Measurements from ENCODE around the gene GPX1. TPM values are rescaled to one million over a fixed set of nuclear protein-coding genes. Genes with fewer than 3 reads are reported as not detected.

Gene GPX1
- polyA plus RNA-seq, 4 donors: 115 to 195 (median 124) TPM

GRCh38 chr3:49316696-49317457, 41.3 kb downstream of the GPX1 start:
- no peak for DNase-seq (ENCODE audit: low read depth in 4 of 4, low spot score in 3 of 4)

GRCh38 chr3:49313896-49314688, 44.1 kb downstream of the GPX1 start:
- no peak for DNase-seq (ENCODE audit: low read depth in 4 of 4, low spot score in 3 of 4)

GRCh38 chr3:49311283-49311682, 46.9 kb downstream of the GPX1 start:
- no peak for DNase-seq (ENCODE audit: low read depth in 4 of 4, low spot score in 3 of 4)

GRCh38 chr3:49310677-49311076, 47.5 kb downstream of the GPX1 start:
- DNase-seq (ENCODE audit: low read depth in 4 of 4, low spot score in 3 of 4): no peak

Other genes starting within 250 kb of the GPX1 start
- gene USP19, start 237.5 kb downstream of the GPX1 start, polyA plus RNA-seq (ENCODE audit: insufficient read length in 4 of 4): 10 to 100 TPM; 50.2 to 63.5 (median 57.6) TPM
- gene LAMB2, start 225.3 kb downstream of the GPX1 start, polyA plus RNA-seq (ENCODE audit: insufficient read length in 4 of 4): 100 to 1,000 TPM; 359 to 408 (median 390) TPM
- gene CCDC71, start 192.0 kb downstream of the GPX1 start, polyA plus RNA-seq (ENCODE audit: insufficient read length in 4 of 4): 10 to 100 TPM; 23.3 to 28.8 (median 27.0) TPM
- gene KLHDC8B, start 186.8 kb downstream of the GPX1 start, polyA plus RNA-seq (ENCODE audit: insufficient read length in 4 of 4): 10 to 100 TPM; 41.8 to 46.1 (median 43.8) TPM
- 10 to 100 TPM in 3 of 4 donors, 1 to 10 TPM in 1; 9.5 to 12.0 (median 11.5) TPM for gene C3orf62, start 81.1 kb downstream of the GPX1 start, polyA plus RNA-seq (ENCODE audit: insufficient read length in 4 of 4)
- 10 to 100 TPM; 56.2 to 64.4 (median 60.0) TPM for gene USP4, start 18.3 kb downstream of the GPX1 start, polyA plus RNA-seq (ENCODE audit: insufficient read length in 4 of 4)
- 100 to 1,000 TPM; 522 to 604 (median 543) TPM for gene RHOA, start 53.6 kb upstream of the GPX1 start, polyA plus RNA-seq (ENCODE audit: insufficient read length in 4 of 4)
- gene TCTA, start 54.1 kb upstream of the GPX1 start, polyA plus RNA-seq (ENCODE audit: insufficient read length in 4 of 4): 10 to 100 TPM; 34.1 to 39.8 (median 36.3) TPM
- 10 to 100 TPM; 36.3 to 43.5 (median 39.1) TPM for gene AMT, start 64.1 kb upstream of the GPX1 start, polyA plus RNA-seq (ENCODE audit: insufficient read length in 4 of 4)
- gene NICN1, start 71.0 kb upstream of the GPX1 start, polyA plus RNA-seq (ENCODE audit: insufficient read length in 4 of 4): 10 to 100 TPM; 22.6 to 33.0 (median 25.5) TPM
- gene DAG1, start 111.9 kb upstream of the GPX1 start, polyA plus RNA-seq (ENCODE audit: insufficient read length in 4 of 4): 100 to 1,000 TPM; 123 to 132 (median 125) TPM
- 1 to 10 TPM in 3 of 4 donors, under 1 TPM in 1; 0.98 to 1.8 (median 1.5) TPM for gene BSN, start 196.1 kb upstream of the GPX1 start, polyA plus RNA-seq (ENCODE audit: insufficient read length in 4 of 4)